GM18519 (cell line): ENCODE measurements around the gene CHRM2.

Source experiments
- ATAC-seq: cut with Tn5 transposase; IDR thresholded peaks from one replicate; pipeline ENCODE4 v1.9.1; 2021; ENCODE audit warnings: mild to moderate bottlenecking, moderate library complexity; ENCODE audit not compliant: unreplicated experiment, low FRiP score

CHRM2 gene

GRCh38 chr7:136891850-136892249 is 23.4 kb downstream of the CHRM2 start:
- no peak for ATAC-seq

- no peak for ATAC-seq
Measured at GRCh38 chr7:136894789-136895188, 26.3 kb downstream of the CHRM2 start.

- no peak for ATAC-seq
Measured at GRCh38 chr7:136897676-136898075, 29.2 kb downstream of the CHRM2 start.

- no peak for ATAC-seq
Measured at GRCh38 chr7:136900005-136900404, 31.6 kb downstream of the CHRM2 start.

- ATAC-seq: no peak
Measured at GRCh38 chr7:136910771-136911170, 42.3 kb downstream of the CHRM2 start.

- ATAC-seq: no peak
Measured at GRCh38 chr7:136911344-136911743, 42.9 kb downstream of the CHRM2 start.

- no peak for ATAC-seq
Measured at GRCh38 chr7:136912339-136912738, 43.9 kb downstream of the CHRM2 start.

- ATAC-seq: no peak
Measured at GRCh38 chr7:136914016-136914415, 45.6 kb downstream of the CHRM2 start.

- ATAC-seq: no peak
Measured at GRCh38 chr7:136919820-136920219, 51.4 kb downstream of the CHRM2 start.

- ATAC-seq: no peak
Measured at GRCh38 chr7:136923111-136923667, 54.7 kb downstream of the CHRM2 start.

- no peak for ATAC-seq
Measured at GRCh38 chr7:136925044-136925443, 56.6 kb downstream of the CHRM2 start.

- no peak for ATAC-seq
Measured at GRCh38 chr7:136925556-136925955, 57.1 kb downstream of the CHRM2 start.

- ATAC-seq: no peak
Measured at GRCh38 chr7:136931169-136931867, 62.9 kb downstream of the CHRM2 start.

- no peak for ATAC-seq
Measured at GRCh38 chr7:136937436-136937835, 69.0 kb downstream of the CHRM2 start.

- ATAC-seq: no peak
Measured at GRCh38 chr7:136938476-136938875, 70.0 kb downstream of the CHRM2 start.

GRCh38 chr7:136940122-136940521 is 71.7 kb downstream of the CHRM2 start:
- ATAC-seq: no peak

GRCh38 chr7:136940917-136941316 is 72.5 kb downstream of the CHRM2 start:
- no peak for ATAC-seq

GRCh38 chr7:136941816-136942215 is 73.4 kb downstream of the CHRM2 start:
- ATAC-seq: no peak

GRCh38 chr7:136942401-136942800 is 73.9 kb downstream of the CHRM2 start:
- no peak for ATAC-seq

- ATAC-seq: no peak
Measured at GRCh38 chr7:136942994-136943393, 74.5 kb downstream of the CHRM2 start.

GRCh38 chr7:136947347-136947746 is 78.9 kb downstream of the CHRM2 start:
- ATAC-seq: no peak

- no peak for ATAC-seq
Measured at GRCh38 chr7:136950331-136950730, 81.9 kb downstream of the CHRM2 start.
